Nephron (organoid): ENCODE data around the gene RAPGEF4.
A peak's percentile ranks its signal among the peaks of the same experiment; 100 is the strongest.

Source experiments
- H3K27ac Mint-ChIP-seq, 3 experiments: 2 replicates each; pipeline ENCODE4 v1.8.0; 2020; ENCODE audit warnings: mixed read lengths in 3 of 3, mild to moderate bottlenecking in 2 of 3, moderate library complexity in 1 of 3
- H3K27me3 Mint-ChIP-seq: 2 replicates; pipeline ENCODE4 v1.8.0; 2021; ENCODE audit warnings: low read depth, mild to moderate bottlenecking, moderate library complexity, mixed read lengths
- H3K36me3 Mint-ChIP-seq: 2 replicates; pipeline ENCODE4 v1.8.0; 2020; ENCODE audit warnings: low read depth, mixed read lengths
- H3K4me1 Mint-ChIP-seq: 2 replicates; pipeline ENCODE4 v1.8.0; 2020; ENCODE audit warnings: mixed read lengths
- H3K4me3 Mint-ChIP-seq, 3 experiments: 2 replicates each; pipeline ENCODE4 v1.8.0; 2020; ENCODE audit warnings: mild to moderate bottlenecking in 3 of 3, mixed read lengths in 3 of 3, moderate library complexity in 2 of 3
- H3K9me3 Mint-ChIP-seq: 2 replicates; pipeline ENCODE4 v1.8.0; 2020; ENCODE audit warnings: mixed read lengths
- CTCF ChIP-seq, 3 experiments: fragments of 200-600 bp; sonication (generic); IDR thresholded peaks; one replicate each; pipeline ENCODE4 v1.5.0; 2021; ENCODE audit warnings: antibody characterized with exemption in 3 of 3; ENCODE audit not compliant: unreplicated experiment in 3 of 3

RAPGEF4 gene

DNA sequence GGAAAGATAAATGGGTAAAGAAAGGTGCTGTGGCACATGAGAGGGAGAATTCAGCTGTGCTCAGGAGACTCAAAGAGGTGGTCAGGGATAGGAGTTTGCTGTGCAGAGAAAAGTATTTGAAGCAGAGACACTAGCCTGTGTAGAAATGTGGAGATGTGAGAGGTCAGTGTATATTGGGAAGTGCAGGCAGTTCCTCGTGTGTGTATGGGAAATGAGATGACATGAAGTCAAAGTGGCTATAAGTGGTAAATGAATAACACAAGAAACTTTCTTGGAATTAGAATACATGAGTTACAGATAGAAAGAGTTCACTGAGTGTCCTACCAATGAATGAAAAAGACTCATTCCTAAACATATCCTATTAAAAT, 351.6 kb downstream of the RAPGEF4 start:
- TF ChIP-seq CTCF (IDR thresholded peaks at IDR 0.05; ENCODE audit: unreplicated experiment in 3 of 3) = no peak
- no peak overlapping the region for H3K4me3 Mint-ChIP-seq
- H3K27ac Mint-ChIP-seq = no peak overlapping the region
- H3K36me3 Mint-ChIP-seq = no peaks in the 10 kb centered on the region
- no peaks in the 10 kb centered on the region for H3K27me3 Mint-ChIP-seq
- H3K4me1 Mint-ChIP-seq = peaks cover 13% of the 10 kb centered on the region
- H3K9me3 Mint-ChIP-seq = peaks cover 2% of the 10 kb centered on the region

DNA sequence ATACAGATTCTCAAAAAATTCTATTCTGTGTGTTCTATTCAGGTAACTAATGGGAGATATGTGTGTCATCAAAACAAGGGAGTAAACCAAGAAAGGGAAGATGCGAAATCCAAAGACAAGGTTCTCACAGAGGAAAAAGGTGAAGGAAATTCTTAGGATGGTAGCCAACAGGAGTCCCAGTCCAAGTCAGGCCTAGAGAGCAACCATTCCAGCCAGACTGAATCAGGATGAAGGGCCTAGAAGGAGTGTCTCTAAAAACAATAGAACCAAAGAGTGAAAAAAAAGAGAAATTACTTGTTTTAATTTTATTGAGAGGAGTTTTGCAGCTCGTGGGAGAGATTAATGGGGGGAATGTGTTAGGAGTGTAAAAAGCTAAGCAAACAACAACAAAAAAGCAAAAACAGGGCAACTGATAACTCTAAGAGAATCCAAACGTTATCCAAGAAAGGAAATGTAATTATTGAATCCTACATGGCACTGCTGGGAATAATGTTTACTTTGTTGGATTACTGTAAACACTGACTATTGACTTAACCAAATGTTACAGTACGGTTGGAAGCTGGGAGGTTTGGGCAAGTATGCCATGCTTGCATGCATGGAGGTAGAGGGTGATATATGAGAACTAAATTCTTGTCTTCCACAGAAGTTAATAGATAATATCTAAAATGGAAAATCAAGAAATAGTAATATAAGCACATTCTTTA, 352.3 kb downstream of the RAPGEF4 start:
- Mint-ChIP-seq H3K9me3 (peaks cover 2% of the 10 kb centered on the region), H3K4me1 (peaks cover 13% of the 10 kb centered on the region), H3K36me3 (peaks cover 3% of the 10 kb centered on the region), H3K27ac (no peak overlapping the region), H3K27me3 (no peaks in the 10 kb centered on the region), H3K4me3 (no peak overlapping the region)
- no peak for TF ChIP-seq CTCF (IDR thresholded peaks at IDR 0.05; ENCODE audit: unreplicated experiment in 3 of 3)

- peaks cover 13% of the 10 kb centered on the region for H3K4me1 Mint-ChIP-seq
- H3K4me3 Mint-ChIP-seq = peak overlapping the region in 2 of 3 experiments; percentile 2 to 45
- peak overlapping the region; percentile 3 to 79 (median 58) for H3K27ac Mint-ChIP-seq
- H3K9me3 Mint-ChIP-seq = peaks cover 2% of the 10 kb centered on the region
- no peaks in the 10 kb centered on the region for H3K27me3 Mint-ChIP-seq
- no peak for TF ChIP-seq CTCF (IDR thresholded peaks at IDR 0.05; ENCODE audit: unreplicated experiment in 3 of 3)
- H3K36me3 Mint-ChIP-seq = peaks cover 13% of the 10 kb centered on the region
Measured at GRCh38 chr2:173090276-173090877, 354.7 kb downstream of the RAPGEF4 start.

GRCh38 chr2:173090973-173091660, 355.5 kb downstream of the RAPGEF4 start:
- Mint-ChIP-seq H3K4me3 (peak overlapping the region in 2 of 3 experiments; percentile 26 to 45), H3K9me3 (peaks cover 2% of the 10 kb centered on the region), H3K36me3 (peaks cover 18% of the 10 kb centered on the region), H3K4me1 (peaks cover 13% of the 10 kb centered on the region), H3K27ac (peak overlapping the region; percentile 3 to 79 (median 58)), H3K27me3 (no peaks in the 10 kb centered on the region)
- TF ChIP-seq CTCF (IDR thresholded peaks at IDR 0.05; ENCODE audit: unreplicated experiment in 3 of 3) = peak in 1 of 3 experiments; percentile 24

DNA sequence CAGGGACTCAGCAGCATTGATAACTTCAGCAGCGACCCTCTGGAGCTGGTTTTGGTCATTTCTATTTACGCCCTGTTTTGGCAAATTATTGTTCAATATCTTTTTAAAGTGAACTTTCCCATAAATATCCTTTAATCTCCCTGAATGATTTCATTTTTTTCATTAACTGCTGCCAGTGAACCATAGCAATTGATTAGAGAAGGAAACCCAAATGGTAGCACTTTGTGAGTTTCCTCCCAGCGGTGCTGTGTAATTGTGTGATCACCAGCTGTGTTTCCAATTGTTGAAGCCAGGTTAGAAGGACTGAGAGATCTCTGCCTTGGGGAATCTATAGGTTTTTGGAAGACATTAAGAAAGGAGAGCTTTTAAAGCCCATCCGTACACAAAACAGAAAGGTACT, 356.3 kb downstream of the RAPGEF4 start:
- no peak for TF ChIP-seq CTCF (IDR thresholded peaks at IDR 0.05; ENCODE audit: unreplicated experiment in 3 of 3)
- Mint-ChIP-seq H3K4me1 (peaks cover 13% of the 10 kb centered on the region), H3K27me3 (no peaks in the 10 kb centered on the region), H3K36me3 (peaks cover 22% of the 10 kb centered on the region), H3K9me3 (peaks cover 2% of the 10 kb centered on the region), H3K27ac (no peak overlapping the region), H3K4me3 (no peak overlapping the region)
